Measurements from ENCODE around the gene GABBR1.
A peak's percentile ranks its signal among the peaks of the same experiment; 100 is the strongest.

- TF ChIP-seq EZH2 (IDR thresholded peaks at IDR 0.05; ENCODE audit: borderline replicate concordance, insufficient read depth, low read length, poor library complexity, severe bottlenecking) = no peak
- TF ChIP-seq POLR2AphosphoS5 (IDR thresholded peaks at IDR 0.05) = peak; percentile 74
- TF ChIP-seq CTCF (IDR thresholded peaks at IDR 0.05; ENCODE audit: poor library complexity, severe bottlenecking) = no peak
These were observed 5.1 kb downstream of the GABBR1 start for GRCh38 chr6:29627755-29628418.
